Mesenchymal stem cell (in vitro differentiated cells and primary cell): Measurements from ENCODE around the gene PSME4.

Experiments used
- DNase-seq: peaks from one replicate; pipeline ENCODE4 v3.0.0-alpha.2; 2013
- H2AFZ ChIP-seq: one replicate; pipeline ENCODE4 v1.6.1; 2013; ENCODE audit warnings: low read depth, mild to moderate bottlenecking, control low read depth, inconsistent platforms, low read length, moderate library complexity
- H2AK5ac ChIP-seq: 2 replicates; pipeline ENCODE4 v1.6.1; 2013; ENCODE audit warnings: low read length, moderate library complexity, mild to moderate bottlenecking, inconsistent platforms; ENCODE audit not compliant: severe bottlenecking
- H2BK120ac ChIP-seq: one replicate; pipeline ENCODE4 v1.6.1; 2013; ENCODE audit warnings: low read depth, mild to moderate bottlenecking, inconsistent platforms, low read length, moderate library complexity
- H2BK12ac ChIP-seq, 2 experiments: one replicate each; pipeline ENCODE4 v1.6.1; 2013; ENCODE audit warnings: inconsistent platforms in 2 of 2, low read length in 2 of 2, mild to moderate bottlenecking in 2 of 2, moderate library complexity in 2 of 2, control low read depth in 1 of 2
- H2BK15ac ChIP-seq: one replicate; pipeline ENCODE4 v1.6.1; 2013; ENCODE audit warnings: mild to moderate bottlenecking, low read depth, inconsistent platforms; ENCODE audit not compliant: poor library complexity, severe bottlenecking
- H2BK5ac ChIP-seq: 2 replicates; pipeline ENCODE4 v1.6.1; 2013; ENCODE audit warnings: low read depth, mild to moderate bottlenecking, low read length, control low read depth, inconsistent platforms; ENCODE audit not compliant: poor library complexity, severe bottlenecking
- H3K14ac ChIP-seq, 2 experiments: one replicate each; pipeline ENCODE4 v1.6.1; 2013; ENCODE audit warnings: inconsistent platforms in 2 of 2, low read length in 2 of 2, control low read depth in 1 of 2, mild to moderate bottlenecking in 1 of 2, moderate library complexity in 1 of 2
- H3K18ac ChIP-seq, 2 experiments: one replicate each; pipeline ENCODE4 v1.6.1; 2013; ENCODE audit warnings: inconsistent platforms in 2 of 2, low read length in 2 of 2, control low read depth in 1 of 2, low read depth in 1 of 2, mild to moderate bottlenecking in 1 of 2
- H3K23ac ChIP-seq, 2 experiments: one replicate each; pipeline ENCODE4 v1.6.1; 2013; ENCODE audit warnings: inconsistent platforms in 2 of 2, low read length in 2 of 2, mild to moderate bottlenecking in 2 of 2, moderate library complexity in 2 of 2, control low read depth in 1 of 2
- H3K27ac ChIP-seq: 2 replicates; pipeline ENCODE4 v1.5.1; 2013; ENCODE audit warnings: mild to moderate bottlenecking, moderate library complexity, low read length, control low read depth, inconsistent platforms; ENCODE audit not compliant: poor library complexity, severe bottlenecking
- H3K27me3 ChIP-seq, 2 experiments: 2 replicates each; pipeline versions ENCODE4 v1.6.1 to v1.7.0; 2013; ENCODE audit warnings: low read length in 2 of 2, mild to moderate bottlenecking in 2 of 2, moderate library complexity in 2 of 2, control low read depth in 1 of 2, inconsistent platforms in 1 of 2; ENCODE audit not compliant: control insufficient read depth in 1 of 2, insufficient read depth in 1 of 2
- H3K36me3 ChIP-seq, 2 experiments: 2 replicates each; pipeline versions ENCODE4 v1.6.1 to v1.7.0; 2013; ENCODE audit warnings: low read length in 2 of 2, control low read depth in 1 of 2, inconsistent platforms in 1 of 2, low read depth in 1 of 2, mild to moderate bottlenecking in 1 of 2; ENCODE audit not compliant: insufficient read depth in 2 of 2, control insufficient read depth in 1 of 2
- H3K4ac ChIP-seq, 2 experiments: one replicate each; pipeline ENCODE4 v1.6.1; 2013; ENCODE audit warnings: inconsistent platforms in 2 of 2, low read length in 2 of 2, mild to moderate bottlenecking in 2 of 2, moderate library complexity in 2 of 2, control low read depth in 1 of 2, low read depth in 1 of 2
- H3K4me1 ChIP-seq: 2 replicates; pipeline ENCODE4 v1.6.1; 2013; ENCODE audit warnings: low read depth, low read length, control low read depth; ENCODE audit not compliant: control insufficient read depth, insufficient read depth
- H3K4me2 ChIP-seq: 2 replicates; pipeline ENCODE4 v1.6.1; 2013; ENCODE audit warnings: low read length, mild to moderate bottlenecking, inconsistent platforms; ENCODE audit not compliant: poor library complexity, severe bottlenecking
- H3K4me3 ChIP-seq, 2 experiments: 2 replicates each; pipeline versions ENCODE4 v1.5.1 to v1.7.0; 2013; ENCODE audit warnings: low read length in 2 of 2, mild to moderate bottlenecking in 2 of 2, control low read depth in 1 of 2, low read depth in 1 of 2; ENCODE audit not compliant: insufficient read depth in 1 of 2
- H3K79me1 ChIP-seq: replicated peaks from 2 replicates; pipeline ENCODE4 v1.6.1; 2013; ENCODE audit warnings: mild to moderate bottlenecking, control low read depth, low read length, inconsistent platforms; ENCODE audit not compliant: poor library complexity, severe bottlenecking
- H3K9ac ChIP-seq: 2 replicates; pipeline ENCODE4 v1.7.0; 2013; ENCODE audit warnings: mild to moderate bottlenecking, low read length, moderate library complexity
- H3K9me3 ChIP-seq: 2 replicates; pipeline ENCODE4 v1.7.0; 2013; ENCODE audit warnings: mild to moderate bottlenecking, low read length; ENCODE audit not compliant: control insufficient read depth
- H4K8ac ChIP-seq: one replicate; pipeline ENCODE4 v1.6.1; 2013; ENCODE audit warnings: inconsistent platforms, mild to moderate bottlenecking, low read length, moderate library complexity
- H4K91ac ChIP-seq: one replicate; pipeline ENCODE4 v1.6.1; 2013; ENCODE audit warnings: mild to moderate bottlenecking, low read length, inconsistent platforms
- WGBS: methylation state at CpG from one replicate; pipeline ENCODE4 v1.1.7; 2013; ENCODE audit warnings: mixed read lengths; 5-methylcytosine and 5-hydroxymethylcytosine counted together

PSME4 gene

GRCh38 chr2:53989210-53989862 lies 18.5 kb upstream of the PSME4 start:
- H2AK5ac ChIP-seq = no peak overlapping the region
- no peak overlapping the region for H2BK120ac ChIP-seq
- no peaks in the 10 kb centered on the region for H3K27me3 ChIP-seq
- H3K23ac ChIP-seq = no peak overlapping the region
- H3K27ac ChIP-seq = no peak overlapping the region
- no peak overlapping the region for H2BK5ac ChIP-seq
- no peak overlapping the region for H3K4me2 ChIP-seq
- no peak for DNase-seq
- H3K36me3 ChIP-seq = no peaks in the 10 kb centered on the region
- no peaks in the 10 kb centered on the region for H3K9me3 ChIP-seq
- no peak overlapping the region for H2AFZ ChIP-seq
- H4K91ac ChIP-seq = no peak overlapping the region
- H3K4me3 ChIP-seq = no peak overlapping the region
- H3K4me1 ChIP-seq = no peaks in the 10 kb centered on the region
- H3K18ac ChIP-seq = no peak overlapping the region
- H3K9ac ChIP-seq = no peak overlapping the region
- no peak overlapping the region for H2BK15ac ChIP-seq
- H3K4ac ChIP-seq = no peak overlapping the region
- H4K8ac ChIP-seq = no peak overlapping the region
- H3K79me1 ChIP-seq = peaks cover 10% of the 10 kb centered on the region
- H3K14ac ChIP-seq = no peak overlapping the region
- H2BK12ac ChIP-seq = no peak overlapping the region
- 100% methylated on average over 2 of the region's 2 CpGs for WGBS

GRCh38 chr2:53987336-53987921 lies 16.6 kb upstream of the PSME4 start:
- H2AFZ ChIP-seq = no peak overlapping the region
- no peak overlapping the region for H2BK12ac ChIP-seq
- H3K9me3 ChIP-seq = no peaks in the 10 kb centered on the region
- H3K4ac ChIP-seq = no peak overlapping the region
- no peak overlapping the region for H4K8ac ChIP-seq
- DNase-seq = peak; percentile 13
- H3K23ac ChIP-seq = no peak overlapping the region
- H3K14ac ChIP-seq = no peak overlapping the region
- H2BK120ac ChIP-seq = no peak overlapping the region
- WGBS = no CpG with 5 or more reads among the region's 1 CpG
- no peak overlapping the region for H2BK15ac ChIP-seq
- peaks cover 0 to 11% of the 10 kb centered on the region in 2 experiments for H3K36me3 ChIP-seq
- no peak overlapping the region for H3K4me3 ChIP-seq
- no peak overlapping the region for H3K4me2 ChIP-seq
- no peak overlapping the region for H4K91ac ChIP-seq
- H3K27me3 ChIP-seq = no peaks in the 10 kb centered on the region
- H3K18ac ChIP-seq = no peak overlapping the region
- no peak overlapping the region for H2BK5ac ChIP-seq
- peaks cover 12% of the 10 kb centered on the region for H3K79me1 ChIP-seq
- H2AK5ac ChIP-seq = no peak overlapping the region
- no peaks in the 10 kb centered on the region for H3K4me1 ChIP-seq
- H3K27ac ChIP-seq = no peak overlapping the region
- H3K9ac ChIP-seq = peak overlapping the region; percentile 37

- H3K14ac ChIP-seq = no peak overlapping the region
- H3K36me3 ChIP-seq = peaks cover 2 to 28% of the 10 kb centered on the region in 2 experiments
- no peak overlapping the region for H3K4me2 ChIP-seq
- H3K27ac ChIP-seq = no peak overlapping the region
- DNase-seq = no peak
- no peaks in the 10 kb centered on the region for H3K9me3 ChIP-seq
- no peak overlapping the region for H3K4me3 ChIP-seq
- no peak overlapping the region for H2AK5ac ChIP-seq
- H2BK15ac ChIP-seq = no peak overlapping the region
- H4K8ac ChIP-seq = no peak overlapping the region
- no peaks in the 10 kb centered on the region for H3K4me1 ChIP-seq
- no peak overlapping the region for H2AFZ ChIP-seq
- no peak overlapping the region for H2BK5ac ChIP-seq
- no peak overlapping the region for H3K18ac ChIP-seq
- H3K79me1 ChIP-seq = peaks cover 12% of the 10 kb centered on the region
- H3K27me3 ChIP-seq = no peaks in the 10 kb centered on the region
- no peak overlapping the region for H3K4ac ChIP-seq
- no peak overlapping the region for H3K9ac ChIP-seq
- 93% methylated on average over 4 of the region's 4 CpGs for WGBS
- no peak overlapping the region for H3K23ac ChIP-seq
- H4K91ac ChIP-seq = no peak overlapping the region
- no peak overlapping the region for H2BK12ac ChIP-seq
- H2BK120ac ChIP-seq = no peak overlapping the region
Measured at GRCh38 chr2:53985646-53986045, 14.9 kb upstream of the PSME4 start.

GRCh38 chr2:53969968-53970723 lies 647 bp downstream of the PSME4 start:
- no peaks in the 10 kb centered on the region for H3K27me3 ChIP-seq
- peak overlapping the region in 1 of 2 experiments; percentile 75 for H3K18ac ChIP-seq
- under 1% methylated on average over 30 of the region's 46 CpGs for WGBS
- peak overlapping the region; percentile 27 for H4K8ac ChIP-seq
- H3K4ac ChIP-seq = peak overlapping the region in 1 of 2 experiments; percentile 75
- H3K9me3 ChIP-seq = no peaks in the 10 kb centered on the region
- H3K79me1 ChIP-seq = peaks cover 3% of the 10 kb centered on the region
- H2BK5ac ChIP-seq = peak overlapping the region; percentile 61
- peaks cover 2% of the 10 kb centered on the region for H3K4me1 ChIP-seq
- peak overlapping the region; percentile 96 to 99 for H3K4me3 ChIP-seq
- H2BK120ac ChIP-seq = peak overlapping the region; percentile 42
- H3K27ac ChIP-seq = peak overlapping the region; percentile 81
- H2AFZ ChIP-seq = no peak overlapping the region
- peak overlapping the region; percentile 98 for H3K9ac ChIP-seq
- no peak overlapping the region for H2AK5ac ChIP-seq
- H2BK12ac ChIP-seq = peak overlapping the region in 1 of 2 experiments; percentile 31
- H3K14ac ChIP-seq = peak overlapping the region in 1 of 2 experiments; percentile 90
- H3K23ac ChIP-seq = peak overlapping the region in 1 of 2 experiments; percentile 89
- no peak overlapping the region for H4K91ac ChIP-seq
- peak; percentile 70 for DNase-seq
- peak overlapping the region; percentile 84 for H2BK15ac ChIP-seq
- peaks cover 0 to 12% of the 10 kb centered on the region in 2 experiments for H3K36me3 ChIP-seq
- H3K4me2 ChIP-seq = peak overlapping the region; percentile 79
